Measurements from ENCODE around the gene RUNX3. TPM values are rescaled to one million over a fixed set of nuclear protein-coding genes. Genes with fewer than 3 reads are reported as not detected.
A peak's percentile ranks its signal among the peaks of the same experiment; 100 is the strongest.

The RUNX3 gene
- total RNA-seq, 1 experiment from 2014 or later: 1.1 TPM

- Mint-ChIP-seq H3K4me1 (ENCODE audit: low read depth, unreplicated experiment) (no peaks in the 10 kb centered on the region), H3K4me3 (ENCODE audit: unreplicated experiment) (no peak overlapping the region), H3K9me3 (ENCODE audit: unreplicated experiment) (no peaks in the 10 kb centered on the region), H3K27ac (ENCODE audit: unreplicated experiment) (no peak overlapping the region), H3K27me3 (ENCODE audit: insufficient read depth, unreplicated experiment) (no peaks in the 10 kb centered on the region), H3K36me3 (ENCODE audit: insufficient read depth, unreplicated experiment) (no peaks in the 10 kb centered on the region)
- ChIA-PET CTCF (interaction anchor here (0.7 kb wide), 1 partner anchor 172 kb away, joined by 3 read pairs; no protein-coding TSS in a partner anchor), POLR2A (no interaction called here)
- no peak overlapping the region for H3K4me3 ChIP-seq (ENCODE audit: low read depth, low read length)
- H3K4me1 ChIP-seq: no peaks in the 10 kb centered on the region
- no TSS peak for BruUV-seq (replicated peaks)
- H3K27me3 ChIP-seq (replicated peaks; ENCODE audit: control insufficient read depth, insufficient read depth, low read length): no peaks in the 10 kb centered on the region; the same call in 1 of the 2 replicates
- no peaks in the 10 kb centered on the region for H3K9me3 ChIP-seq
- TF ChIP-seq CTCF (IDR thresholded peaks at IDR 0.05; ENCODE audit: insufficient read depth in 1 of 2, low read depth in 1 of 2, low read length in 1 of 2, severe bottlenecking in 1 of 2, unreplicated experiment in 1 of 2): no peak
- no peaks in the 10 kb centered on the region for H3K36me3 ChIP-seq (ENCODE audit: control insufficient read depth, insufficient read depth, low read length)
- no peak for DNase-seq
- intact Hi-C loops (cut with micrococcal nuclease; ENCODE audit: unreplicated experiment): no loop called here
Observed at GRCh38 chr1:24933468-24933867, 3.4 kb upstream of the RUNX3 start.

GRCh38 chr1:24932725-24933294 is 2.7 kb upstream of the RUNX3 start:
- Mint-ChIP-seq H3K4me3 (ENCODE audit: unreplicated experiment) (no peak overlapping the region), H3K27me3 (ENCODE audit: insufficient read depth, unreplicated experiment) (peaks cover 1% of the 10 kb centered on the region), H3K27ac (ENCODE audit: unreplicated experiment) (no peak overlapping the region), H3K4me1 (ENCODE audit: low read depth, unreplicated experiment) (no peaks in the 10 kb centered on the region), H3K9me3 (ENCODE audit: unreplicated experiment) (no peaks in the 10 kb centered on the region), H3K36me3 (ENCODE audit: insufficient read depth, unreplicated experiment) (no peaks in the 10 kb centered on the region)
- ChIA-PET POLR2A (no interaction called here), CTCF (interaction anchor here (0.7 to 0.8 kb wide), 2 partner anchors 9 to 249 kb away, joined by 3 read pairs; no protein-coding TSS in a partner anchor)
- no peak for TF ChIP-seq CTCF (IDR thresholded peaks at IDR 0.05; ENCODE audit: insufficient read depth in 1 of 2, low read depth in 1 of 2, low read length in 1 of 2, severe bottlenecking in 1 of 2, unreplicated experiment in 1 of 2)
- Histone ChIP-seq H3K4me1 (no peaks in the 10 kb centered on the region), H3K27me3 (replicated peaks; ENCODE audit: control insufficient read depth, insufficient read depth, low read length) (no peaks in the 10 kb centered on the region; the same call in 1 of the 2 replicates), H3K4me3 (ENCODE audit: low read depth, low read length) (no peak overlapping the region), H3K36me3 (ENCODE audit: control insufficient read depth, insufficient read depth, low read length) (no peaks in the 10 kb centered on the region), H3K9me3 (no peaks in the 10 kb centered on the region)
- DNase-seq: no peak
- intact Hi-C loops (cut with micrococcal nuclease; ENCODE audit: unreplicated experiment): no loop called here
- BruUV-seq (replicated peaks): no TSS peak

GRCh38 chr1:24932284-24932683 is 2.2 kb upstream of the RUNX3 start:
- POLR2A ChIA-PET: no interaction called here
- Mint-ChIP-seq H3K4me1 (ENCODE audit: low read depth, unreplicated experiment) (no peaks in the 10 kb centered on the region), H3K9me3 (ENCODE audit: unreplicated experiment) (no peaks in the 10 kb centered on the region), H3K27ac (ENCODE audit: unreplicated experiment) (no peak overlapping the region), H3K4me3 (ENCODE audit: unreplicated experiment) (no peak overlapping the region), H3K27me3 (ENCODE audit: insufficient read depth, unreplicated experiment) (peaks cover 4% of the 10 kb centered on the region), H3K36me3 (ENCODE audit: insufficient read depth, unreplicated experiment) (no peaks in the 10 kb centered on the region)
- no peaks in the 10 kb centered on the region for H3K9me3 ChIP-seq
- no peaks in the 10 kb centered on the region; the same call in 1 of the 2 replicates for H3K27me3 ChIP-seq (replicated peaks; ENCODE audit: control insufficient read depth, insufficient read depth, low read length)
- no peak overlapping the region for H3K4me3 ChIP-seq (ENCODE audit: low read depth, low read length)
- H3K36me3 ChIP-seq (ENCODE audit: control insufficient read depth, insufficient read depth, low read length): no peaks in the 10 kb centered on the region
- peak in 1 of 2 experiments; percentile 49 for DNase-seq
- CTCF ChIA-PET: interaction anchor here (0.8 kb wide), 1 partner anchor 9 kb away, joined by 3 read pairs; no protein-coding TSS in a partner anchor
- peak in 1 of 2 experiments; percentile 39 for TF ChIP-seq CTCF (IDR thresholded peaks at IDR 0.05; ENCODE audit: insufficient read depth in 1 of 2, low read depth in 1 of 2, low read length in 1 of 2, severe bottlenecking in 1 of 2, unreplicated experiment in 1 of 2)
- H3K4me1 ChIP-seq: no peaks in the 10 kb centered on the region
- no TSS peak for BruUV-seq (replicated peaks)
- intact Hi-C loops (cut with micrococcal nuclease; ENCODE audit: unreplicated experiment): no loop called here

All from Caco-2 (cell line).